ENCODE measurements around the gene SNAPC3. TPM values are rescaled to one million over a fixed set of nuclear protein-coding genes. Genes with fewer than 3 reads are reported as not detected.
A peak's percentile ranks its signal among the peaks of the same experiment; 100 is the strongest.

SNAPC3 gene
- total and polyA plus RNA-seq, 2 of the 4 experiments (the other 2 are of a cell fraction), result 22.0 to 31.0 TPM

DNA sequence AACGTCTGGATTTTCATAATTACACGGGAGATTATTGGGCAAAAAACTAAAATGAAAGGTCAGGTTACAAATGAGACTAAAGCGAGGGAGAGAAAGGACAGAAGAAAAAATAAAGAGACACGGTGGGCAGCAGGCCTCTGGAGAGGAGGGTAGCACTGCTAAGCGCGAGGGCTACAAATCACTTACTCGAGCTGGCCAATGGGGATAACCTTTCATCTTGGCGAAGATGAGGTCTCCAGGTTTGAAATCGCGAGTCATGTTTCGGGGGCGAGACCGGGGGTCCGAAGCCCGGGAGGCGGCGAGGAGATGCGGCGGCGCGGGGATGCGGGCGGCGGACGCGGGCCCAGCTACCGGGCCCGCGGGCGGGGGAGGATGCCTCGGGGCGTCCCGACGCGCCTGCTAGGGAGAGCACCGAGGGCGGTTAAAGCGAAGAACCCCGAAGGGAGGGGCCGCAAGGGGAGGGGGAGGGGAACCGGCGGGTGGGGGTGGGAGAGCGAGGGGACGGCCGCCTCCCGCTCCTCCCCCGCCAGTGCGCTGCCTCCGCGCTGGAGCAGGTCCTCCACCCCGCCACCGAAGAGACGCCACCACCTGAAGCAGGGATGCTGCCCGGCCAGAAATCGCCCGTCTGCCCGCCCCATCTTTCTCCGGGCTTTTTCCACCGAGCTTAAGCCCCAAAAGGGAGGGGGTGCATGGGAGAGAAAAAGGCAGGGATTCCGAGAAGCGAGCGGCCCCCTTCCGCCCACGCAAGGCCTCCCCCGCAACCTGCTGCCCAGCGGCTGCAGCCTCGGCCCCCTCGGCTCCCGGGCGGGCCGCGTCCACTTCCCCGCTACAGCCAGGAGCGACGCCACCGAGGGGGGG is 87.5 kb downstream of the SNAPC3 start:
- no peaks in the 10 kb centered on the region for H3K27me3 ChIP-seq (ENCODE audit: control insufficient read depth, insufficient read depth, low read length)
- H3K14ac ChIP-seq (replicated peaks; ENCODE audit: low read depth, low read length), result no peak overlapping the region; the same call in 1 of the 2 replicates
- no peaks in the 10 kb centered on the region for H3K9me3 ChIP-seq (ENCODE audit: control insufficient read depth, insufficient read depth, low read length)
- 0 out of 2 replicates have a peak overlapping the region, but pooled peaks have one; percentile 38 for H4K5ac ChIP-seq (ENCODE audit: low read depth, low read length)
- ATAC-seq (ENCODE audit: low read depth) (peak; percentile 75), DNase-seq (no peak)
- H3K23ac ChIP-seq (ENCODE audit: low read depth, low read length), result peak overlapping the region; percentile 31; the same call in 1 of the 2 replicates
- 1% methylated on average over 10 of the region's 76 CpGs; no CpG with 5 or more reads in 1 of the 2 experiments for WGBS, 2 experiments (ENCODE audit: extremely low coverage in 2 of 2, insufficient read length in 1 of 2)
- dilution Hi-C loops (cut with HindIII; ENCODE audit: low sequenced_read_pairs, unreplicated experiment) (no loop called here), in situ Hi-C loops (cut with MboI; ENCODE audit: low sequenced_read_pairs) (no loop called here), intact Hi-C loops (cut with micrococcal nuclease) (loop anchor here (5.0 kb wide), 1 partner anchor 97 kb away; no protein-coding TSS in a partner anchor)
- peak overlapping the region; percentile 95 for H3K4me3 ChIP-seq (ENCODE audit: insufficient read depth, low read depth, low read length)
- H2AK9ac ChIP-seq (replicated peaks; ENCODE audit: low read depth, low read length, poor library complexity), result peak overlapping the region; percentile 99
- ChIA-PET POLR2A (ENCODE audit: unreplicated experiment) (interaction anchor here (0.5 kb wide), 1 partner anchor 40 kb away, joined by 6 read pairs; no protein-coding TSS in a partner anchor), CTCF (interaction anchor here (1.4 kb wide), 1 partner anchor 20 kb away, joined by 3 read pairs; no protein-coding TSS in a partner anchor)
- peaks cover 3% of the 10 kb centered on the region; the same call in 1 of the 2 replicates for H4K20me1 ChIP-seq (ENCODE audit: insufficient read depth, low read length)
- no peaks in the 10 kb centered on the region for H3K9me1 ChIP-seq (ENCODE audit: insufficient read depth, low read length)
- no peak overlapping the region for H2BK15ac ChIP-seq (ENCODE audit: low read depth, low read length)
- no peak overlapping the region for H4K91ac ChIP-seq (ENCODE audit: insufficient read depth, low read depth, low read length)
- H3K4me2 ChIP-seq (ENCODE audit: low read depth, low read length), result peak overlapping the region; percentile 97
- no peak overlapping the region for H3K56ac ChIP-seq (ENCODE audit: extremely low read depth, insufficient read depth, low read length)
- peak overlapping the region; percentile 99 for H2AFZ ChIP-seq (replicated peaks; ENCODE audit: low read length, poor library complexity)
- H2BK20ac ChIP-seq (ENCODE audit: low read depth, low read length), result no peak overlapping the region
- H2BK5ac ChIP-seq (ENCODE audit: low read depth, low read length, poor library complexity, severe bottlenecking), result peak overlapping the region; percentile 92
- peaks cover 18 to 23% of the 10 kb centered on the region in 2 experiments for H3K79me1 ChIP-seq (ENCODE audit: low read depth in 1 of 2, low read length in 2 of 2)
- H4K8ac ChIP-seq (ENCODE audit: low read depth in 2 of 2, low read length in 2 of 2), result peak overlapping the region in 1 of 2 experiments; percentile 4; a peak in 2 of 4 replicates
- H3K4me1 ChIP-seq (ENCODE audit: control insufficient read depth, insufficient read depth, low read length), result peaks cover 2% of the 10 kb centered on the region; the same call in 1 of the 2 replicates
- peak overlapping the region; percentile 90 for H3K27ac ChIP-seq (ENCODE audit: insufficient read depth, low read length)
- BruUV-seq (replicated peaks), result no TSS peak
- H3K4ac ChIP-seq (ENCODE audit: low read depth, low read length), result 0 out of 2 replicates have a peak overlapping the region, but pooled peaks have one; percentile 34
- peak overlapping the region; percentile 37 for H3K18ac ChIP-seq (ENCODE audit: low read depth, low read length)
- no peak overlapping the region for H2AK5ac ChIP-seq (ENCODE audit: low read depth, low read length)
- H3K36me3 ChIP-seq (ENCODE audit: control insufficient read depth, insufficient read depth, low read length), result 0 out of 2 replicates have a peak, but pooled peaks cover 2% of the 10 kb centered on the region
- H2BK120ac ChIP-seq (ENCODE audit: low read depth, low read length), result no peak overlapping the region
- peak overlapping the region; percentile 89 for H3K9ac ChIP-seq (ENCODE audit: low read depth, low read length)
- TF ChIP-seq MAFK (IDR thresholded peaks at IDR 0.05; ENCODE audit: low read depth, low read length) (no peak), CEBPB (IDR thresholded peaks at IDR 0.05; ENCODE audit: low read depth, low read length) (no peak), ELK1 (IDR thresholded peaks at IDR 0.05; ENCODE audit: borderline replicate concordance, low read depth, low read length) (no peak), RFX5 (IDR thresholded peaks at IDR 0.05; ENCODE audit: low read depth, low read length) (no peak), MXI1 (IDR thresholded peaks at IDR 0.05; ENCODE audit: borderline replicate concordance, low read depth, low read length) (no peak), CHD1 (IDR thresholded peaks at IDR 0.05; ENCODE audit: low read depth, low read length) (no peak), BHLHE40 (IDR thresholded peaks at IDR 0.05; ENCODE audit: low read depth, low read length) (no peak), NFE2L2 (IDR thresholded peaks at IDR 0.05; ENCODE audit: low read depth, low read length) (no peak), RCOR1 (IDR thresholded peaks at IDR 0.05; ENCODE audit: insufficient replicate concordance, low read length) (no peak), MAZ (IDR thresholded peaks at IDR 0.05; ENCODE audit: borderline replicate concordance, low read depth, low read length) (no peak; the same call in 1 of the 2 replicates)
- TF ChIP-seq, protein P1, sequence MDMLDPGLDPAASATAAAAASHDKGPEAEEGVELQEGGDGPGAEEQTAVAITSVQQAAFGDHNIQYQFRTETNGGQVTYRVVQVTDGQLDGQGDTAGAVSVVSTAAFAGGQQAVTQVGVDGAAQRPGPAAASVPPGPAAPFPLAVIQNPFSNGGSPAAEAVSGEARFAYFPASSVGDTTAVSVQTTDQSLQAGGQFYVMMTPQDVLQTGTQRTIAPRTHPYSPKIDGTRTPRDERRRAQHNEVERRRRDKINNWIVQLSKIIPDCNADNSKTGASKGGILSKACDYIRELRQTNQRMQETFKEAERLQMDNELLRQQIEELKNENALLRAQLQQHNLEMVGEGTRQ (IDR thresholded peaks at IDR 0.05; ENCODE audit: low read depth, low read length), result no peak
- TF ChIP-seq, protein P2, sequence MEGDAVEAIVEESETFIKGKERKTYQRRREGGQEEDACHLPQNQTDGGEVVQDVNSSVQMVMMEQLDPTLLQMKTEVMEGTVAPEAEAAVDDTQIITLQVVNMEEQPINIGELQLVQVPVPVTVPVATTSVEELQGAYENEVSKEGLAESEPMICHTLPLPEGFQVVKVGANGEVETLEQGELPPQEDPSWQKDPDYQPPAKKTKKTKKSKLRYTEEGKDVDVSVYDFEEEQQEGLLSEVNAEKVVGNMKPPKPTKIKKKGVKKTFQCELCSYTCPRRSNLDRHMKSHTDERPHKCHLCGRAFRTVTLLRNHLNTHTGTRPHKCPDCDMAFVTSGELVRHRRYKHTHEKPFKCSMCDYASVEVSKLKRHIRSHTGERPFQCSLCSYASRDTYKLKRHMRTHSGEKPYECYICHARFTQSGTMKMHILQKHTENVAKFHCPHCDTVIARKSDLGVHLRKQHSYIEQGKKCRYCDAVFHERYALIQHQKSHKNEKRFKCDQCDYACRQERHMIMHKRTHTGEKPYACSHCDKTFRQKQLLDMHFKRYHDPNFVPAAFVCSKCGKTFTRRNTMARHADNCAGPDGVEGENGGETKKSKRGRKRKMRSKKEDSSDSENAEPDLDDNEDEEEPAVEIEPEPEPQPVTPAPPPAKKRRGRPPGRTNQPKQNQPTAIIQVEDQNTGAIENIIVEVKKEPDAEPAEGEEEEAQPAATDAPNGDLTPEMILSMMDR (conservative IDR thresholded peaks at IDR 0.05; ENCODE audit: low read depth, low read length), result no peak

Measured in IMR-90 (cell line).